CD4-positive, alpha-beta T cell treated with Interleukin-17A for 1 hour (primary cell): Measurements from ENCODE around the gene MYH9.
"Not testable (repeated sequence)": the region's sequence is repeated elsewhere in the genome, so short reads cannot be mapped to it uniquely, and the experiment has no call there.

Experiments
- DNase-seq: peaks from one replicate; pipeline ENCODE4 v3.0.0-alpha.2; 2020

The MYH9 gene

GRCh38 chr22:36289948-36290371 is 97.8 kb downstream of the MYH9 start:
- peak; percentile 77 for DNase-seq

GRCh38 chr22:36289406-36289870 is 98.3 kb downstream of the MYH9 start:
- DNase-seq, result no peak

GRCh38 chr22:36288571-36289405 is 99.0 kb downstream of the MYH9 start:
- no peak for DNase-seq

GRCh38 chr22:36287881-36288515 is 99.8 kb downstream of the MYH9 start:
- DNase-seq, result no peak

- DNase-seq, result peak; percentile 62
Observed at GRCh38 chr22:36286096-36286957, 101.4 kb downstream of the MYH9 start.

GRCh38 chr22:36285545-36285944 is 102.2 kb downstream of the MYH9 start:
- DNase-seq, result no peak

GRCh38 chr22:36285017-36285416 is 102.8 kb downstream of the MYH9 start:
- no peak for DNase-seq

- DNase-seq, result no peak
Observed at GRCh38 chr22:36284171-36284571, 103.6 kb downstream of the MYH9 start.

- DNase-seq, result no peak
Observed at GRCh38 chr22:36282328-36282831, 105.4 kb downstream of the MYH9 start.

- no peak for DNase-seq
Observed at GRCh38 chr22:36281781-36282327, 105.9 kb downstream of the MYH9 start.

- DNase-seq, result no peak
Observed at GRCh38 chr22:36280379-36280778, 107.4 kb downstream of the MYH9 start.

GRCh38 chr22:36279219-36279666 is 108.5 kb downstream of the MYH9 start:
- DNase-seq, result no peak

GRCh38 chr22:36277482-36278291 is 110.1 kb downstream of the MYH9 start:
- peak; percentile 73 for DNase-seq

GRCh38 chr22:36274531-36274930 is 113.2 kb downstream of the MYH9 start:
- DNase-seq, result no peak

GRCh38 chr22:36271951-36272350 is 115.8 kb downstream of the MYH9 start:
- DNase-seq, result not testable (repeated sequence)

- not testable (repeated sequence) for DNase-seq
Observed at GRCh38 chr22:36271231-36271630, 116.5 kb downstream of the MYH9 start.

GRCh38 chr22:36267896-36268485 is 119.8 kb downstream of the MYH9 start:
- DNase-seq, result no peak

- no peak for DNase-seq
Observed at GRCh38 chr22:36267058-36267457, 120.7 kb downstream of the MYH9 start.

GRCh38 chr22:36263886-36264664 is 123.7 kb downstream of the MYH9 start:
- not testable (repeated sequence) for DNase-seq

- not testable (repeated sequence) for DNase-seq
Observed at GRCh38 chr22:36263216-36263673, 124.5 kb downstream of the MYH9 start.
